Muscle of arm (tissue), 12 donors: ENCODE measurements around the gene MAPK8. TPM values are rescaled to one million over a fixed set of nuclear protein-coding genes. Genes with fewer than 3 reads are reported as not detected.
"Not testable (repeated sequence)": the region's sequence is repeated elsewhere in the genome, so short reads cannot be mapped to it uniquely, and the experiment has no call there.

Experiments
- DNase-seq: peaks from one replicate; pipeline ENCODE4 v3.0.0-alpha.2; 2013
- polyA plus RNA-seq, 12 donors: library from polyadenylated mRNA; unstranded; fragments of 120-200 nt; gene quantifications; one replicate each; pipeline ENCODE4 v1.2.1, GENCODE V29; 2013; ENCODE audit not compliant: insufficient read length in 12 of 12

The MAPK8 gene
- polyA plus RNA-seq, 12 donors = 18.5 to 50.0 (median 42.5) TPM; not detected in 1

DNA sequence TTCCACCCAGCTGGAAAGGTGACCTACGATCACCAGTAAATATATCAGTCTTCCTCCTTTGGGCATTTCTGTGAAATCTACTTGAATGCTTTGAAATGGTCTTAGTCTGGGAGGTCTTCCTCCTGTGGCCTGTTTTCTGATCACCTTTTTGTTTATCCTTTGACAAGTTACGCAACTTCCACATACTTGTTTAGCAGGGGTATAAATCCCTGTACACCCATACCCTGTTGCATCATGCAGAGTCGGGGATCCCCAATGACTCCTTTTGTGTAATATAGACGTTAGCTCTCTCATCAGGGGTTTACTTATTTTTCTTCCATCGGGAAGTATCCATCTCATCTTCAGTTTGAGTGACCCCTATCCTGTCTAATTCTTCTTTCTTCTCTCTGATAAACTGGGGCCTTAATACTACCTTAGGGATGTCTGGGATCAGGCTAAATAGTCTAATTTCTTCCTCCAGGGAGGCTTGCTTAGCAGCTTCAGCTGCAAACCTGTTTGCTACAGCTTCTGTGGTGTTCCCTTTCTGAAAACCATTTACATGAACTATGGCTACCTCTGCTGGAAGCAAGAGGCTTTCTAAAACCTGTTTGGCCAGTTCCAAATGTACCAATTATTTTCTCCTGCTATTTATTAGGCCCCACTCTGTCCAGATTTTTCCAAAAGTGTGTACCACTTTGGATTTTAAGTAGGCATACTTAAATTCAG, 25.8 kb downstream of the MAPK8 start:
- DNase-seq = no peak

DNA sequence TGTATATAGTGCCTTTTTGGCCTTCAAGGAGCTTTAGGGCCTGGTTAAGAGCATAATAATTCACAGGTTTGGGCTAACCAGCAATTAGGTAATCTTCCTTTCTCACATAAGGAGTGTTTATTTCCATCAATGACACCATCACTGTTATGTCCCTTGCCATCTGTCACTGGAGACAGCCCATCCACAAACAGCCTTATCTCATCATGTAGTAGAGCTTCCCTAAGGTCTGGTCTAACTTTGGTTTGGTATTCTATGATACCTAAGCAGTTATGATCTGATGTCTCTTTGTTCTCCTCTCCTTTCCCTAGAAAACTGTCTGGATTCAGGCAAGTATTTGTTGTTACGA, 26.4 kb downstream of the MAPK8 start:
- no peak for DNase-seq

DNA sequence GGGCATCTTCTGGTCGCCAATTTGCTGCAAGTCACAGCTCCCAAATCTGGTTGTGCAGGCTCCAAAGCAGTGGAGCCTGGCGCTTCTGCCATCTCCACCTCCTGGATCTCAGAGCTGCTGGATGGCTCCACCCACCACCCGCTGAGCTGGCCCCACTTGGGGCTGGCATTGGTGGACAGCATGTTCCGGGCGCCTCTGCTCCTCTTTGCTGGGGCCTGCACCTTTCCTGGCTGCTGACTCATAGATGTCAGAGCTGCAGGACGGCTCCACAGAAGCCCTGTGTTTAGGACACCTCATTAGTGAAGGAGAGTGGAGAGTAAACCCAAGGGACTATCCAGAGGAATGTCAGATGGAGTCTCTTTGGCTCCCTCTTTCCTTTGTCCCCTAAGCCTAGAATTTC, 27.4 kb downstream of the MAPK8 start:
- DNase-seq = no peak

DNA sequence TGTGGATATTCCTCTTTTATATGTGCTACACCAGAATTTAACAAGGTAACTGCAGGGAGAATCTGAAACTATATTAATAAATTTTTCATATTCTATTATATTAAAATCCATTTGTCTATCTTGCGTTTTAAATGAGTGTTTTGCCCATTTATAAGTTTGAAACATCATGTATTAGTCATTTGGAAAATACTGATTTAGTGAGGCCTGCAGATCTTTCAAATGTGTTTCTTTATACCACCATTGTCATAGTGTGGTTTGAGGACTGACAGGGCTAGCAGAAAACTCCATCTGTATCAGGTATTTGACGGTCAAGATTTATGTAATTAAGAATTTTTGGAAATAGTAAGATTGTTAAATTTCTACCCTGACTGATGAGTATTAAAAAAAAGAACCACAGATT, 29.3 kb downstream of the MAPK8 start:
- no peak for DNase-seq

DNA sequence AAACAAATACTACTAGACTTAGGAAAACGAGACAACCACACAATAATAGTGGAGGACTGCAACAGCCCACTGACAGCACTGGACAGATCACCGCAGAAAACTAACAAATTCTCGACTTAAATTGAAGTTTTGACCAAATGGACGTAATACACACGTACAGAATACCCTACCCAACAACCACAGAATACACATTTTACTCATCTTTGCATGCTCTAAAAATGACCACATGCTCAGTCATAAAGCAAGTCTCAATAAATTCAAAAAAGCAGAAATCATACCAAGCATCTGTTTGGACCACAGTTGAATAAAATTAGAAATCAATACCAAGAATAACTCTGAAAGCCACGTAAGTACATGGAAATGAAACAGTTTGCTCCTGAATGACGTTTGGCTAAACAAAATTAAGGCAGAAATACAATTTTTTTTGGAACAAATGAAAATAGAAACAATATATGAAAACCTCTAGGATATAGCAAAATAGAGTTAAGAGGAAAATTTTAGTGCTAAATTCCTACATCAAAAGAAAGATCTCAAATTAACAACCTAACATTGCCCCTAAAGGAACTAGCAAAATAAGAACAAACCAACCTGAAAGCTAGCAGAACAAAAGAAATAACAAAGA, 30.6 kb downstream of the MAPK8 start:
- no peak for DNase-seq

DNA sequence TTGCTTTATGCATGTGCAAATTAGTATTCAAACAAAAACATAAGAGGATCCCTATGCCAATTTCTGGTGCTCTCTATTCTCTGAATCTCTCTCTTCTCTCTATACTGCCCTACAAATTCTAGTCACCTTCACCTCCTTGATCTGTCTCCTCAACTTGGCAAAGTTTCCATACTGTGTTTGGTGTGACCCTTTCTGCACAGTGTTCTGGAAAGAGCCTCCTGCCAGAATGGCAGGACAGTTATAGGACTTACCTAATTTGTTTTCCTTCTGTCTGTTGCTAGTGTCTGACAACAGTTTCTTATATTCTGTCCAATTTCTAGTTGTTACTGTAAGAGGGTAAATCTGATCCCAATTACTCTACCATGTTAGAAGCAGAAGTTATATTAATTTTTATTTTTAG, 34.3 kb downstream of the MAPK8 start:
- DNase-seq = no peak

DNA sequence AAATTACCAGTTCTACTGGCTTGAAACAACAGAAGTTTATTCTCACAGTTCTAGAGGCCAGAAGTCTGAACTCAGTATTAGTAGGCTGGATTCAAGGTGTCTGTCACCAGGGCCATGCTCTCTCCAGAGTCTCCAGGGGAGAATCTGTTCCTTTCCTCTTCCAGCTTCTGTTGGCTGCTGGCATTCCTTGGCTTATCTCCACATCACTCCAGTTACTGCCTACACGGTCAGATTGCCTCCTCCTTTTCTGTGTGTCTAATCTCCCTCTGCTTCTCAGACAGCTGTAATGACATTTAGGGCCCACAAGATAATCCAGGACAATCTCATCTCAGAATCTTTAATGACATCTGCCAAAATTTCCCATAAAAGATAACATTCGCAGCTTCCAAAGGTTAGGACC, 36.6 kb downstream of the MAPK8 start:
- no peak for DNase-seq

DNA sequence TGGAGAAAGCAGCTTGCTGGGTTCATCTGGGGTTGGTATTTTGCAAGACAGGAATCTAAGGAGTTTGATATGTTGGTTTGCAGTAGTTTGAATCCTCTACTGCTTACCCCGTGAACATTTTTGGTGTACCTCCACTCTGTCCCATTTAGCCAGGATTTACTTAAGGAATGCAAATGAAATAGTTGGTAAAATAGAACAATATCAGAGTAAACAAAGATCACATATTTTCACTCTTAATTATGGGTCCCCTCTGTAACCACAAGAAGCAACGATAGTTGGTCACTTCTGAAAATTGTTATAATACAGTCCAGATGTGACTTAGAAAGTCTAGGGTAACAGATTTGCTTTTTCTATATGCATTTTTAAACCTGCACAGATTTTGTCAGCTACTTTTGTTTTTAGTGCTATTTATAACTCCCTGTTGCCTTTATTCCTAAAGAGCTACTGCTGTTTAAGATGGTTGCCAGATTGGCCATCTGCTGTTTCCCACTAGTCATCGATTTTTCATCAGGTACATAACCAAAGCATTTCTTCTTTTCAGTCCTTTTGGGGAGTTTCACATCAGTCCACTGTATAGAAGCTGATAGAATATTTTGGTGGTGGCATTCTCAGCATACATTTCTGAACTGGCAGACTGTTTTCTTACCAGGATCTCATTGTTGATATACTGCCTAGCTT, 37.6 kb downstream of the MAPK8 start:
- no peak for DNase-seq

DNA sequence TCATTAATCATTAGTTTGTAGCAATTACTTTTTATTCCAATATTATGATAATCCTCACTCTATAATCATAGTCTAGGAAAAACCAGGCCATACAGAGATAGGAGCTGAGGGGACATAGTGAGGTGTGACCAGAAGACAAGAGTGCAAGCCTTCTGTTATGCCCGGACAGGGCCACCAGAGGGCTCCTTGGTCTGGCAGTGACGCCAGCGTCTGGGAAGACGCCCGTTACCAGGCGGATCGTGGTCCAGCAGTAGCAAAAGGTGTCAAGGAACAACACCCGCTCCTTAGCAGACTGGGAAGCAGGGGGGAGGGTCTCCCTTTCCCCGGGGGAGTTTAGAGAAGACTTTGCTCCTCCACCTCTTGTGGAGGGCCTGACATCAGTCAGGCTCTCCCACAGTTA, 39.8 kb downstream of the MAPK8 start:
- DNase-seq = not testable (repeated sequence)

DNA sequence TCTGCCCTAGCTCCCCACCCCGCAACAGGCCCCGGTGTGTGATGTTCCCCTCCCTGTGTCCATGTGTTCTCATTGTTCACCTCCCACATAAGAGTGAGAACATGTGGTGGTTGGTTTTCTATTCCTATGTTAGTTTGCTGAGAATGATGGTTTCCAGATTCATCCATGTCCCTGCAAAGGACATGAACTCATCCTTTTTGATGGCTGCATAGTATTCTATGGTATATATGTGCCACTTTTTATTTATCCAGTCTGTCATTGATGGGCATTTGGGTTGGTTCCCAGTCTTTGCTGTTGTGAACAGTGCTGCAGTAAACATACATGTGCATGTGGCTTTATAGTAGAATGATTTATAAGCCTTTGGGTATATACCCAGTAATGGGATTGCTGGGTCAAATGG, 41.1 kb downstream of the MAPK8 start:
- DNase-seq = not testable (repeated sequence)

DNA sequence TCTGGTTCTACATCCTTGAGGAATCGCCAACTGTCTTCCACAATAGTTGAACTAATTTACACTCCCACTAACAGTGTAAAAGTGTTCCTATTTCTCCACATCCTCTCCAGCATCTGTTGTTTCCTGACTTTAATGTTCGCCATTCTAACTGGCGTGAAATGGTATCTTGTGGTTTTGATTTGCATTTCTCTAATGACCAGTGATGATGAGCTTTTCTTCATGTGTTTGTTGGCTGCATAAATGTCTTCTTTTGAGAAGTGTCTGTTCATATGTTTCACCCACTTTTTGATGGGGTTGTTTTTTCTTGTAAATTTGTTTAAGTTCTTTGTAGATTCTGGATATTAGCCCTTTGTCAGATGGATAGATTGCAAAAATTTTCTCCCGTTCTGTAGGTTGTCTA, 41.5 kb downstream of the MAPK8 start:
- not testable (repeated sequence) for DNase-seq

DNA sequence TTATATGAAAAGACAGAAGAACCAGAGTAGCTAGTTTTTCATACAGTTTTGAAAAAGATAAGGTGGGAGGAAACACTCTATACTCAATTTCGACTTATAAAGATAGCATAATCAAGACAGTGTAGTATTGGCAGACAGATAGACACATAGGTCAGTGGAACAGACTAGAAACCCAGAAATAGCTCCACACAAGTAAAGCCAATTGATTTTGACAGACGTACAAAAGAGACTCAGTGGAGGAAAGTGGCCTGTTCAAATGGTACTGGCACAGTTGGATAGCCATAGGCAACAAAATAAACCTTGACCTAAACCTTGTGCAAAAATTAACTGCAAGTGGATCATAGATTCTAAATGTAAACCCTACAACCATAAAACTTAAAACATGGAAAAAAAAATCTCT, 46.8 kb downstream of the MAPK8 start:
- no peak for DNase-seq

DNA sequence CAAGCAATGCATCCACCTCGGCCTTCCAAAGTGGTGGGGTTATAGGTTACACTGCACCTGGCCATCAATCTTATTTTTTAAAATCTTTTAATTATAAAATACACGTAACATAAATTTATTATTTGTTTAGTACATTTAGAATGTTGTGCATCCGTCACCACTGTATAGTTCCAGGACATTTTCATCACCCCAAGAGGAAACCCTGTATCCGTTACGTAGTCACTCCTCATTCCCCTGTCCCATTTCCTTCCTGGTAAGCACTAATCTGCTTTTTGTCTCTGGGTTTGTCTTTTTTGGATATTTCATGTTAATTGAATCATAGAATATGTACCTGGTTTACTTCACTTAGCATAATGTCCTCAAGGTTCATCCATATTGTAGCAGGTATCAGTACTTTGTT, 51.2 kb downstream of the MAPK8 start:
- DNase-seq = no peak

DNA sequence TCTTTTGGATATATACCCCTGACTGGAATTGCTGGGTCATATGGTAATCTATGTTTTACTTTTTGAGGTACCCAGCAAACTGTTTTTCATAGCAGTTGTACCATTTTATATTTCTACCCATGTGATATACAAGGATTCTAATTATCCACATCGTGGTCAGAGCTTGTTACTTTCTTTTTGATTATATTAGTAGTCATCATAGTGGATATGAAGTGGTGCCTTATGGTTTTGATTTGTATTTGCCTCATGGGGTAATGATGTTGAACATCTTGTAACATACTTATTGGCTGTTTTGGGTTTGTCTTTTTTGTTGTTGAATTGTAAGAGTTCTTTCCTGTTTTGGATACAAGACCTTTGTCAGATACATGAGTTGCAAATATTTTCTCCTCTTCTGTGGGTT, 51.7 kb downstream of the MAPK8 start:
- DNase-seq = no peak

DNA sequence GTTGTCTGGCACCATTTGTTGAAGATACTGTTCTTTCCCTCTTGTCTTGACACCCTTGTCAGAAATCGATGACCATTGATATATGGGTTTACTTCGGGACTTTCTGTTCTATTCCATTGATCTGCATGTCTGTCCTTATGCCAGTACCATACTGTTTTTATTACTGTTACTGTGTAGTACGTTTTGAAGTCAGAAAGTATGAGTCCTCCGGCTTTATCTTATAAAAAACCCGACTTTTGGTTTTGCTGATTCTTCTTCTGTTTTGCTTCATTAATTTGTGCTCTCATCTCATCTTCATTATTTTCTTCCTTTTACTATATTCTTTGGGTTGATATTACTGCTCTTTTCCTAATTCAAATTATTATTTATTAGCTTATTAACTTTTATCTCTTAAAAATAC, 52.4 kb downstream of the MAPK8 start:
- no peak for DNase-seq

DNA sequence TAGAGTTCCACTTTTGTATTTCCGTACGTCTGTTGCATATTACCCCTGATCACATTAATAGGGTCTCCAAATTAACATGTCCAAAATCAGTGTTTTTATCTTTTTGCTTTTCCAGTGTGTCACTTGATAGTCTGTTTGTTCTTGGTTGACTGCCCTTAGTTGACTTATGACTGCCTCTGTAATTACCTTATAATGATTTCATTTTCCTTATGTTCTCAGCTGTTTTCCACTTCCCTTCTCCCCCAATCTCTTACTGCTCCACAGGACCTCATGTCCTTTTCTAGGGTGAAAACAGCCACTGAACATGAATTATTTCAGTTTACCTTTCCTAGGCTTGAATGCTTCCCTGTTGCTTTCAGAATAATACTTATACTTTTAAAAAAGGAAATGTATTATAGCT, 54.7 kb downstream of the MAPK8 start:
- no peak for DNase-seq

DNA sequence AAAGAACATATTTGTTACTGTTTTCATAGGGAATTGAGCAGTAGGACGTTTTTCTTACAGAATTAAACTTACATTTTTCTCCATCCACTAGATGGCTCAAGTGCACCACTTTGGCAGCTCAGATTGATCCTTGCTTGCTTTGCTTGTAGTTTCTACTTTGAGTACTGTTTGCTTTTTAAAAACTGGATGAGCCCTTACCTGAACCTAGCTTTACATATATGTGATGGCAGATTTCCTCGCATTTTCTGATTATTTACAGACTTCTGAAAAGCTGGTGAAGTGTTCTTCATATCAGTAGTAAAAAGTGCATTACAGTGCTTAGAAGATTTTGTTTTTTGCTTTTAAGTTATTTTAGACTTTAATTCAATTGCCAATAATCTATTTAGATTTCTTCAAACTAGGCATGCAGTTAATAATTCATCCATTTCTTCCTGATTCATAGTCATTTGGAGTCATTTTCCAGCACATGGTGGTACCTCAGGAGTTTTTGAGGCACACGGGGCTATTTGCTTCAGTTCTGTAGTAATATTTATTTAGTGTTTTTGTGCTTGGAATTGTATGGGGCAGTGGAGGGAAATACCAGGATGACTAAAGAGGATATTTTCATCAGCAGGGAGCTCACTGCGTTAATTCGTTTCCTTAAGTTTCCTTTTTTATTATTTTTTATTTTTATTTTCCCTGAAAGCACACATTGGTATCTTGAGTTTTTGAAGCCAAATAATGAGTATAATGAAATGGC, 57.3 kb downstream of the MAPK8 start:
- peak; percentile 74 for DNase-seq

DNA sequence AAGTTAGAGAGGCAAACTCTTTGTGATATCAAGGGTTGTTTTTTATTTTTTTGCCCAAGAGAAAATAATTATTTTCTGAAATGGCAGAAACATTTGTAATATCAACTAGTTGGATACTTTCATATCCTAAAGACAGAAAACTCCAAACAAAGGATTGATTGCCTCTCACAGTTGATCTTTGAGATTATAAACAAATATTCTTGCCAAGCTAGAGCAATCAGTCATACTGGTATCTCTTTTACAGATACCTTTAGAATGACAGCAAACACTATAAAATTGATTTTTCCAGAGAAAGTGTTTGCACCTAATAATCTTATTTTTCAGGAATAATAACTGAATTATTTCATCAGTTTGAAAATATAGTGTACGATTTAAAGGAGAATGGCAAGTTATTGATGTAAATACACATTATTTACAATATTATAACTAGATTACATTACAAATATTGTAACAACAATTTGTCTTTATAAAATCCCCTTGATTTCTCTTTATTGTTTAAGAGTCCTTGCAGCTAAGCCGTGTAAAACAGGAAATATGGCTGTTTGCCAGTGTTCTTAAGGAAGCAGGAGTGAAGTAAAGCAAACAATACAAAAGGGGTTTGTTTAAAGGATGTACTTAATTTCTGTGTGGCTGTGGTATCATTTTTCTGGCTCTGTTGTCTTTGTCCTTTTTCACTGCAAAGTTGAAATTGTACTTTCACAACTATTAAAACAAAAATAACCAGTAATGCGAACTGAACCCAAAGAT, 58.4 kb downstream of the MAPK8 start:
- DNase-seq = peak; percentile 9

DNA sequence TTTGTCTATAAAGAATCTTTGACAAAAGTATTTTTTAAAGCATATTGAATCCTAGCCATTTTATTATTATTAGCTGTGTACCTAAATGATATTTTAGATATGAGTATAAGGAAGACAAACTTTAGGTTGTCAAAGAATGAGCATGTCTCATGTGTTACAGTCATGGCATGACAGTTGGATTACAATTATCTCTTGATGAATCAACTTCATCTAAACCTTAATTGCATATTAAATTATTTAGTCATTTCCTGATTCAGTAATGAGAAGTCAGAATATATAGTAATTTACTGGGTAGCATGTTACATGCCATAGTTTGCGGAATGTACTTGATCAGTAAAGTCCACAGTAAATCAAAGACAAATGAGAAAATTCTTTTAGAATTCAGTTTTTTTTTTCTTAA, 59.2 kb downstream of the MAPK8 start:
- no peak for DNase-seq

DNA sequence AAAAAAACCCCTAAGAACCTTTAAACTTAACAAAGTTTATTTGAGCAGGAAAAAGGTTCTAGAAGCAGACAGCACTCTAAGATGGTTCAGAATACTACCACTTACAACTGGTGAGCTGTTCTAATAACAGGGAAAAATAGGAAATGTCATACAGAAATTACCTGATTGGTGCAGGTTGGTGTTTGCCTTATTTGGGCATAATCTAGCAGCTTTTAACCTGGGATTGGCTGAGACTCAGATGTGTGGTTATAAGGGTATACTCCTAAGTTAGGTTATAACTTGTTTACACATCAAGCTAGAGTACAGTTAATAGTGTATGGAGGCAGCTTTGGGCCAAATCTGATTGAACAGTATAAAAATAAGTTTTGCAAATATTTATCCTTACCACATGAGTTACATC, 59.8 kb downstream of the MAPK8 start:
- DNase-seq = no peak

DNA sequence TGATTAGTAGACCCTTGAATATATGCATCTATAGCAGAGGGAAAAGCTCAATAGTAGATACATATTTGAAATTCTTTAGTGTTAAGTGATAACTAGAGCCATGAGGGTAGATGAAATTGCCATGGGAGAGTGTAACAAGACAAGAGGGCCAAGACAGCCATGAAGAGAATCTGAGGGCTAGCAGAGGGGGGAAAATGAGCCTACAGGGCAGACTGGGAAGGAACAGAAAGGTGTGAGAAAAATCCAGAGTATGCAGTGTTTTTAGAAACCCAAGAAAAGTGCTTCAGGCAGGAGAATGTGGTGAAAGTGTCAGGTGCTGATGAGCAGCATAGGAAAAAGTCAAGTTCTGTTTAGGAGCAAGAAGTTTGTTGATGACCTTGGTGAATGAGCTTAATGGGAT, 63.0 kb downstream of the MAPK8 start:
- DNase-seq = no peak
